Esophagus muscularis mucosa (tissue), 4 donors: ENCODE data around the gene RANBP3. TPM values are rescaled to one million over a fixed set of nuclear protein-coding genes. Genes with fewer than 3 reads are reported as not detected.
A peak's percentile ranks its signal among the peaks of the same experiment; 100 is the strongest.

Source experiments
- DNase-seq: peaks from one replicate; pipeline ENCODE4 v3.0.0-alpha.2; 2017; ENCODE audit errors: extremely low spot score
- H3K27ac ChIP-seq, 4 donors: fragments of 200-600 bp; sonication (generic); replicated peaks in 1 of 4; 1 replicate in 3 of 4; 2 replicates in 1 of 4; pipeline ENCODE4 v1.5.1; 2016 to 2019; ENCODE audit warnings: mild to moderate bottlenecking in 1 of 4
- H3K27me3 ChIP-seq, 4 donors: fragments of 200-600 bp; sonication (generic); one replicate each; pipeline versions ENCODE4 v1.5.1 to v1.6.0; 2016 to 2019
- H3K36me3 ChIP-seq, 4 donors: fragments of 200-600 bp; sonication (generic); one replicate each; pipeline ENCODE4 v1.5.1; 2016 to 2019
- H3K4me1 ChIP-seq, 4 donors: fragments of 200-600 bp; sonication (generic); one replicate each; pipeline ENCODE4 v1.5.1; 2016 to 2019
- H3K4me3 ChIP-seq, 4 donors: fragments of 200-600 bp; sonication (generic); 1 replicate in 2 of 4; 2 replicates in 2 of 4; pipeline ENCODE4 v1.5.1; 2016 to 2019; ENCODE audit warnings: mild to moderate bottlenecking in 4 of 4, moderate library complexity in 1 of 4
- H3K9me3 ChIP-seq, 4 donors: fragments of 200-600 bp; sonication (generic); 1 replicate in 3 of 4; 2 replicates in 1 of 4; pipeline ENCODE4 v1.5.1; 2016 to 2019
- CTCF ChIP-seq, 3 experiments: fragments of 200-600 bp in 2 of 3; fragments of 450-650 bp in 1 of 3; sonication (generic) in 2 of 3; IDR thresholded peaks; one replicate each; pipeline ENCODE4 v1.5.1; 2017 to 2019; ENCODE audit warnings: antibody characterized with exemption in 3 of 3, mild to moderate bottlenecking in 2 of 3, moderate library complexity in 1 of 3
- EP300 ChIP-seq: sonication (generic); formaldehyde crosslinking; IDR thresholded peaks from one replicate; pipeline ENCODE4 v1.6.1; 2017; ENCODE audit warnings: antibody characterized with exemption
- POLR2A ChIP-seq: fragments of 450-650 bp; IDR thresholded peaks from one replicate; pipeline ENCODE4 v1.6.1; 2017; ENCODE audit warnings: antibody characterized with exemption, moderate library complexity, mild to moderate bottlenecking, low read depth
- POLR2AphosphoS5 ChIP-seq, 2 donors: sonication (generic); formaldehyde crosslinking; IDR thresholded peaks; one replicate each; pipeline ENCODE4 v1.6.1; 2017; ENCODE audit warnings: antibody characterized with exemption in 2 of 2
- WGBS: methylation state at CpG from one replicate; pipeline ENCODE4 v1.1.5; 2018; 5-methylcytosine and 5-hydroxymethylcytosine counted together
- intact Hi-C: fragments of 100-400 bp; cut with DNase I; formaldehyde crosslinking; loops from one replicate; pipeline ENCODE4 v1.15.1; 2023
- total RNA-seq, 4 donors: library from RNA; depleted of rRNA; stranded (reverse); fragments of >200 nt; gene quantifications; one replicate each; pipeline versions ENCODE4 v1.1.0 to v1.2.1, GENCODE V29; 2016

Gene RANBP3
- total RNA-seq, 4 donors from 2014 or later = 92.2 to 127 (median 102) TPM

GRCh38 chr19:5932609-5933262 lies 45.2 kb downstream of the RANBP3 start:
- Histone ChIP-seq H3K4me1 (peaks cover 33 to 64% (median 56%) of the 10 kb centered on the region in 4 donors), H3K27me3 (no peaks in the 10 kb centered on the region), H3K4me3 (no peak overlapping the region), H3K9me3 (no peaks in the 10 kb centered on the region), H3K36me3 (peaks cover 18 to 86% (median 70%) of the 10 kb centered on the region in 4 donors), H3K27ac (peak overlapping the region in 3 of 4 donors; percentile 53 to 72 (median 63))
- intact Hi-C loops = no loop called here
- TF ChIP-seq POLR2A = no peak
- TF ChIP-seq EP300 = no peak
- no peak for TF ChIP-seq POLR2AphosphoS5 (IDR thresholded peaks at IDR 0.05)
- no peak for TF ChIP-seq CTCF (IDR thresholded peaks at IDR 0.05)
- DNase-seq = no peak
- WGBS = 88% methylated on average over 19 of the region's 21 CpGs

- DNase-seq = no peak
- Histone ChIP-seq H3K27me3 (no peaks in the 10 kb centered on the region), H3K27ac (peak overlapping the region in 2 of 4 donors; percentile 1 to 53), H3K9me3 (no peaks in the 10 kb centered on the region), H3K4me1 (peaks cover 39 to 70% (median 62%) of the 10 kb centered on the region in 4 donors), H3K36me3 (peaks cover 18 to 86% (median 69%) of the 10 kb centered on the region in 4 donors), H3K4me3 (no peak overlapping the region)
- intact Hi-C loops = no loop called here
- no peak for TF ChIP-seq POLR2A
- TF ChIP-seq CTCF (IDR thresholded peaks at IDR 0.05) = no peak
- TF ChIP-seq POLR2AphosphoS5 (IDR thresholded peaks at IDR 0.05) = no peak
- 94% methylated on average over 17 of the region's 18 CpGs for WGBS
Measured at GRCh38 chr19:5932146-5932545, 45.8 kb downstream of the RANBP3 start.

GRCh38 chr19:5931251-5931650 lies 46.7 kb downstream of the RANBP3 start:
- Histone ChIP-seq H3K36me3 (peaks cover 18 to 85% (median 71%) of the 10 kb centered on the region in 4 donors), H3K4me3 (no peak overlapping the region), H3K4me1 (peaks cover 47 to 73% (median 65%) of the 10 kb centered on the region in 4 donors), H3K9me3 (no peaks in the 10 kb centered on the region), H3K27ac (no peak overlapping the region), H3K27me3 (no peaks in the 10 kb centered on the region)
- DNase-seq = no peak
- TF ChIP-seq CTCF (IDR thresholded peaks at IDR 0.05) = no peak
- intact Hi-C loops = no loop called here
- WGBS = 91% methylated on average over 6 of the region's 11 CpGs

- H3K4me3 ChIP-seq = no peak overlapping the region
- intact Hi-C loops = no loop called here
- H3K27ac ChIP-seq = peak overlapping the region in 2 of 4 donors; percentile 44 to 81
- H3K36me3 ChIP-seq = peaks cover 30 to 92% (median 80%) of the 10 kb centered on the region in 4 donors
- no peak for TF ChIP-seq CTCF (IDR thresholded peaks at IDR 0.05)
- no peak for TF ChIP-seq POLR2A
- TF ChIP-seq EP300 = no peak
- no peak for TF ChIP-seq POLR2AphosphoS5 (IDR thresholded peaks at IDR 0.05)
- H3K4me1 ChIP-seq = peaks cover 38 to 73% (median 64%) of the 10 kb centered on the region in 4 donors
- H3K9me3 ChIP-seq = peaks cover 0 to 3% (median 0%) of the 10 kb centered on the region in 4 donors
- H3K27me3 ChIP-seq = no peaks in the 10 kb centered on the region
- 92% methylated on average over 8 of the region's 14 CpGs for WGBS
- DNase-seq = no peak
Measured at GRCh38 chr19:5929625-5930024, 48.3 kb downstream of the RANBP3 start.
